Measurements from ENCODE around the gene RBM10.
A peak's percentile ranks its signal among the peaks of the same experiment; 100 is the strongest.

The RBM10 gene

DNA sequence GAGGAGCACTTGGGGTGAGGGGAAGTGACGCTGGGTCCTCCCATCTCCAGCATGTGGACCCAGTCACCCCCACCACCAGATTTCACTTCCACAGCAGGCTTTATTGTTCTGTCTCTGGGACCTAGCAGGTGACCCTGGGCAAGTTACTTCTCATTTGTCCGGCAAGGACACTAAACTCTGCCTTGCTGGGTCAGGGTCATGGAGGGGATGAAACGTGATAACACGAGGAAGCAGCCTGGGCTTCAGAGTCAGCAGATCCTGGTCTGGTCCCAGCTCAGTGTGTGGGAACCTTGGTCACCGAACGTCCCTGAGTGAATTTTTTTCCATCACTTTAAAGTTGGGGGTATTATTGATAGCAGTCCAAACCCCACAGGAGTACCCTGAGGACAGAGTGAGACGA, 52.5 kb downstream of the RBM10 start:
- no peak for DNase-seq (ENCODE audit: low read depth)

DNA sequence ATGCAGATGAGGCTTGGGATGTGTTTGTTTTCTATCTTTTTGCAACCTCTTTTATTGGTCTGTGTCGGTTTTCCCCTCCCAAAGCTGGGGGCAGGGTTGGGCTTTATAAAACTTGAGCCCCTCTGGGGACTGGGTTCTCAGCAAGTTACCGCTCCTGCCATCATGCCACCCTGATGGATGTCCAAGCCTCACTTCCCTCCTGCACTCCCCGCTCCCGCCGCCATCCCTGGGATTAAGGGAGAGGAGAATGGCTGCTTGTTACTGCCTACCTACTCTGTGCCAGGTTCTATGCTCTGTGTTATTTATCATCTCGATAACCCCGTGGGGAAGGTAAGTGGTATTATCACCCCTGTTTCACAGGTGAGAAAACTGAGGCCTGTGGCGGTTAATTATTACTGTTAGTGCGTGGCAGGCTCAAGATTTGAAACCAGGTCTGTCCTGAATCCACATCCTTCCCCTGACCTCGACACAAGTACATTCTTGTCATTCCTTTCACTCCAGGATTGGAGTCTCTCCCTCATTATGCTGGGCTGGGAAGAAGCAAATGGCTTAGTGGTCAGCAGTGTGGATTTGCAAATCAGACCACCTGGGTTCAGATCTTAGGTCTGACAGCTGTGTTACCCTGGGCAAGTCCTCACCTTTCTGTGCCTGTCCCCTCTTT, 53.1 kb downstream of the RBM10 start:
- DNase-seq (ENCODE audit: low read depth): no peak

DNA sequence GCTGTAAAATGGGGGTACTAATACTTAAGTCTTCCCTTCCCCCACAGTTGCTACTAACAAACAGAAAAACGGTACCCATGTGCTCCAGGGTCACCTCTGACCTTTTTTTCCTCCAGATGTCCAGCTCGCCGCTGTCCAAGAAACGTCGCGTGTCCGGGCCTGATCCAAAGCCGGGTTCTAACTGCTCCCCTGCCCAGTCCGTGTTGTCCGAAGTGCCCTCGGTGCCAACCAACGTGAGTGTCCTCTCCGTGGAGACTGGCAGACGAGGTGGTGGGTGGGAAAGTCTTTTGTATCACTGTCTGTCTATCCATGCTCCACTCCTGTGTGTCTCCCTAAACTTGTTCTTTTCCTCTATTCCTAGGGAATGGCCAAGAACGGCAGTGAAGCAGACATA, 53.7 kb downstream of the RBM10 start:
- no peak for DNase-seq (ENCODE audit: low read depth)

GRCh38 chrX:47199286-47199685, 54.3 kb downstream of the RBM10 start:
- no peak for DNase-seq (ENCODE audit: low read depth)

- DNase-seq (ENCODE audit: low read depth): no peak
Observed at GRCh38 chrX:47200385-47201150, 55.5 kb downstream of the RBM10 start.

GRCh38 chrX:47201345-47201944, 56.4 kb downstream of the RBM10 start:
- DNase-seq (ENCODE audit: low read depth): no peak

- no peak for DNase-seq (ENCODE audit: low read depth)
Observed at GRCh38 chrX:47202316-47202715, 57.3 kb downstream of the RBM10 start.

DNA sequence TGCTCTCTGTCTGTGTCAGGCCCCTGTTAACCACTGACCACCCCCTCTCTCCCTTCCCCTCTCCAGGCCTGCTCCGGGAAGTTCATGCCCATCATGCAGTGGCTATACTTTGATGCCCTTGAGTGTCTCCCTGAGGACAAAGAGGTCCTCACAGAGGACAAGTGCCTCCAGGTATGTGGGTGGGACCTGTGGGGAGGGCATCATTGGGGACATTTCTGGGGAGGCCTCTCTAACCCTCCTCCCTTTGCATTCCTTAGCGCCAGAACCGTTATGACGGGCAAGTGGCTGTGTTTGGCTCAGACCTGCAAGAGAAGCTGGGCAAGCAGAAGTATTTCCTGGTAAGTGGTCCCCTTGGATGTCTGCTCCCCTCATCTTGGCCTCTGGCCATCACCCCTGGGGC, 57.9 kb downstream of the RBM10 start:
- DNase-seq (ENCODE audit: low read depth): no peak

GRCh38 chrX:47204970-47205369, 59.9 kb downstream of the RBM10 start:
- DNase-seq (ENCODE audit: low read depth): no peak

DNA sequence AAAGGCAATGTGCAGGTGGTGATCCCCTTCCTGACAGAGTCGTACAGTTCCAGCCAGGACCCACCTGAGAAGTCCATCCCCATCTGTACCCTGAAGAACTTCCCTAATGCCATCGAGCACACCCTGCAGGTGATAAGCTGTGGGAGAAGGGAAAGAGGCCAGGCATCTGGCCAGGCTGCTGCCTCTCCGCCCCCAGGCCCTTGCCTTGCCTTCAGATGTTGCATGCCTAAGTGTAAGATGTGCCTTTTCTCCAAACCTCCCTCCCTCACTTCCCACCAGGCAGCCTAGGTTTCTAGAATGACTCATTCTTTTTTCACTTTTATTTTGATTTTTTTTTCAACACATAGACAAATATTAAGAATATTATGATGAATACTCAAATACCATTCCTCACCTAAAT, 61.3 kb downstream of the RBM10 start:
- no peak for DNase-seq (ENCODE audit: low read depth)

DNA sequence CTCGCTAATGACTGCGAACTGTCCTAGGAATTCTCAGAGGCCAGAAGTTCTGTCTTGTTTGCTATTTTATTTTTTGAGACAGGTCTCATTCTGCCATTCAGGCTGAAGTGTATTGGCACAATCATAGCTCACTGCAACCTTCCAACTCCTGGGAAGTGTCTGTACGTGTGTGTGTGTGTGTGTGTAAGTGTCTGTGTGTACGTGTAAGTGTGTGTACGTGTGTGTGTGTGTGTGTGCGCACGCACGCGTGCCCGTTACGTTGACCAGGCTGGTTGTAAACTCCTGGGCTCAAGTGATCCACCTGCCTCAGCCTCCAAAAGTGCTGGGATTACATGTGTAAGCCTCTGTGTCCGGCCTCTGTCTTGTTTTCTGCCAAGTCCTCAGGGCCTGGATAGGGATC, 63.1 kb downstream of the RBM10 start:
- no peak for DNase-seq (ENCODE audit: low read depth)

GRCh38 chrX:47209508-47210238, 64.7 kb downstream of the RBM10 start:
- no peak for DNase-seq (ENCODE audit: low read depth)

DNA sequence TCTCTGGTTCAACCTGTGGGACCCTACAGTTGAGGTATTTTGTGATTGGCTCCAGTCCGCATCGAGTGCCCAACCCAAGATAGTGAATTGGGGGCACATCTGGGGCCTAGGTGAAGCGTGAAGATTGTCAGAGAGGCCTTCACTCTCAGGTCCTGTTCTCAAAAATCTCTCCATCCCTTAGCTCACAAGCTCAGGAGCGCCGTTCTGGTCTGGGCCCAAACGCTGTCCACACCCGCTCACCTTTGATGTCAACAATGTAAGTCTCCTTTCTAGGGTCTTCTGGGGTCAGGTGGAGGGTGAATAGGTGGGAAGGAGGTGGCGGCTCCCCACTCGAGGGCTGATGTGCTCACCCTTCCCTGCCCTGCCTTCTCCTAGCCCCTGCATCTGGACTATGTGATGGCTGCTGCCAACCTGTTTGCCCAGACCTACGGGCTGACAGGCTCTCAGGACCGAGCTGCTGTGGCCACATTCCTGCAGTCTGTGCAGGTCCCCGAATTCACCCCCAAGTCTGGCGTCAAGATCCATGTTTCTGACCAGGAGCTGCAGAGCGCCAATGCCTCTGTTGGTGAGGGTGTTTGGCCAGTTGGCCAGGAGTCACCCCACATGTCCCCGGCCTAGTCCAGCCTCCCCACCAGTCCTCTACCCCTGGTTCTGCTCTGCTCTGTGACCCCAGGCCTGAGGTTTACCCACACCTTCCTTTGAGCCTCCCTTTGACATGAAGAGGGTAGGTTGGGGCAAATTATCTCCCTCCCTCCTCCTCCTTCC, 65.8 kb downstream of the RBM10 start:
- no peak for DNase-seq (ENCODE audit: low read depth)

DNA sequence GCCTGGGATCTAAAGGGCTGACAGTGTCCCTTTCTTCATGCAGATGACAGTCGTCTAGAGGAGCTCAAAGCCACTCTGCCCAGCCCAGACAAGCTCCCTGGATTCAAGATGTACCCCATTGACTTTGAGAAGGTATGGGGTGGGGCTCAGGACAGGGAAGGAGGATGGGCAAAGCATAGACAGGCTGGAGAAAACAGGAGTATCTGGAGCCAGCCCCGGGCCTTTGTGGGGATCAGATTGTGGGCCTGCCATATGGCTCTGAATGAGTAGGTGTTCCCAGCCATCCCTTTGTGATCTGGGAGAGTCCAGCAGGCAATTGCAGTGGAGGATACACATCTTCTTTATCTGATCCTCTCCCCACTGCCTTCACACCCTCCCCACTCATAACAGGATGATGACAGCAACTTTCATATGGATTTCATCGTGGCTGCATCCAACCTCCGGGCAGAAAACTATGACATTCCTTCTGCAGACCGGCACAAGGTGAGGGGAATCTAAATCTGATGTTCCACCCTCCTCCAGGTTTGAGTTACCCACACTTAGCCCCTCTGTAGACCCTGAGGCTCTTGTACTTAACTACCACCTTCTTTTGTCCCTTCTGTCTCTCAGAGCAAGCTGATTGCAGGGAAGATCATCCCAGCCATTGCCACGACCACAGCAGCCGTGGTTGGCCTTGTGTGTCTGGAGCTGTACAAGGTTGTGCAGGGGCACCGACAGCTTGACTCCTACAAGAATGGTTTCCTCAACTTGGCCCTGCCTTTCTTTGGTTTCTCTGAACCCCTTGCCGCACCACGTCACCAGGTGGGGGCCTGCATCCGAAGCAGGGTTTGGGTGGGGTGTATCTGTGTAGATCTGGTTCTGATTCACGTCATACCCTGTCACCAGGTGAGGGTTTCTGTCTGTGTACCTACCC, 67.6 kb downstream of the RBM10 start:
- DNase-seq (ENCODE audit: low read depth): no peak

DNA sequence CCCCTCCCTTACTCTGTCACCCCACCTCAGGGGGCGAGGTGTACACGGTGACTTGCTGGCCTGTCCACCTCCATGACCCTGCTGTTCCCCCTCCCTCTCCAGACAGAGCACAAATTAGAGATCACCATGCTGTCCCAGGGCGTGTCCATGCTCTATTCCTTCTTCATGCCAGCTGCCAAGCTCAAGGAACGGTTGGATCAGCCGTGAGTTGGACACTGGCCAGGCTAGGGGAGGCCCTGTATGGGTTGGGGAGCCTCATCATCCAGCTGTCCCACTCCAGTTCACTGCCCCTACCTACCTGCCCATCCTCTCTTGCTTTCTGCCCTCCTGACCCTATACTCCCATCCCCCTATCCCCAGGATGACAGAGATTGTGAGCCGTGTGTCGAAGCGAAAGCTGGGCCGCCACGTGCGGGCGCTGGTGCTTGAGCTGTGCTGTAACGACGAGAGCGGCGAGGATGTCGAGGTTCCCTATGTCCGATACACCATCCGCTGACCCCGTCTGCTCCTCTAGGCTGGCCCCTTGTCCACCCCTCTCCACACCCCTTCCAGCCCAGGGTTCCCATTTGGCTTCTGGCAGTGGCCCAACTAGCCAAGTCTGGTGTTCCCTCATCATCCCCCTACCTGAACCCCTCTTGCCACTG, 69.5 kb downstream of the RBM10 start:
- no peak for DNase-seq (ENCODE audit: low read depth)

GRCh38 chrX:47215291-47215900, 70.4 kb downstream of the RBM10 start:
- no peak for DNase-seq (ENCODE audit: low read depth)

DNA sequence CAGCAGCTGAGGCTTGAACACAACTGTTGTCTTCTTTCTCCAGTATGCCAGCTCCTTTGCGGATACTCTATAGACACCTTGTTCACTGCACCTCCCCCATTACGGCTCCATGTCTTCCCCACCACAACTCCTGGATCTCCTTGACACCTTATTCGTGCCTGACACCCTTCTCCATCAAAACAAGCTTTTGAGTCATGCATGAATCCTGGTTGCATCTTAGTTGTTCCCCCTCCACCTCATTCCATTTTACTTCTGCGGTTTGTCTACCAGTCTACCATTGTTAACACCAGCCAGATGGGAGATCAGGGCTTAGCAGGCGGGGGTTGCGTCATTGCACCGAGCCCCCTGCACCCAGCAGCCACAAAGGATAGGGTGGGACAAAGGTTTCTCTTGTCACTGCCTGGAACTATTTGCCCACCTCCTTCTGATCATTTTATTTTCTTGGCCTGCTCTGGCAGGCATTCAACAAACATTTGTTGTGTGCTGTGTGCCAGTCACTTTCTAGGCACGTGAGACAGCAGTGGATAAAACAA, 71.4 kb downstream of the RBM10 start:
- no peak for DNase-seq (ENCODE audit: low read depth)

DNA sequence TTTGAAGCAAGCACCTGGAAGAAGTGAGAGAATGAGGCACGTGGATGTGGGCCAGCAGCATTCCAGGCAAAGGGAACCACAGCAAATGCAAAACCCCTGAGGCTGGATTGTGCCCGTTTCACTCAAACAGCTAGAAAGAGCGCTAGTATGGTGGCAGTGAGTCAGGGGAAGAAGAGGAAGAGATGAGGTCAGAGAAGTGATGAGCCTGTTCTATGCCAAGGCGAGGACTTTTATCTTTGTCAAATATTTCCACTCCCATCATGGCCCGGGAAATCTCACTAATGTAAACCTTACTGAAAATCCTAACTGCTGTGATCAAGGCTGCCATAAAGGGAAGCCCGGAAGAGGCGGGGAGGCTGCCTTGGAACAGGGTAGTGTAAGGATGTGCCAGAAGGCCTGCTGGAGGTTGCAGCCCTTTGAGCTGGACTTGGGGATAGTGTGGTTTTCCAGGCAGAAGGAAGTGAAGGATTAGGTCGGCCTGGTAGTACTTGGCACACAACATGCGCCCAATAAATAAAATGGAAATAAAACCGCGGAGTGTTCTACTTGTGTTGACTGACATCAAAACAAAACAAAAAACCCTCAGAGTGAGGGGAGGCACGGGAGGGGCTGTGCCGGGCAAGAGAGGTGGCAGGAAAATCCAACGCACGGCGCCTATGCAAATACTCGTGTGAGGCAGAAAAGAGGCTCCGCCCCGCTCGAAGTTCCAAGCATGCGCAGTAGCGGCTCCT, 72.3 kb downstream of the RBM10 start:
- DNase-seq (ENCODE audit: low read depth): no peak

GRCh38 chrX:47217852-47218279, 72.8 kb downstream of the RBM10 start:
- DNase-seq (ENCODE audit: low read depth): peak; percentile 98

Measured in stimulated activated CD8-positive, alpha-beta memory T cell treated with anti-CD3 and anti-CD28 coated beads, Interleukin-4, amount 100 ng/mL, for 24 hours (primary cell).